OCI-LY1 (cell line): ENCODE results near the gene DLL4.

ENCODE experiments used
- H2AFZ ChIP-seq: fragments of 200-600 bp; sonication (generic), shearing (Covaris generic); 2 replicates; pipeline ENCODE4 v1.6.0; 2014; ENCODE audit warnings: antibody characterized with exemption, mild to moderate bottlenecking, low read length
- H3F3A ChIP-seq: fragments of 200-600 bp; sonication (generic), shearing (Covaris generic); 2 replicates; pipeline ENCODE4 v1.6.0; 2014; ENCODE audit warnings: mild to moderate bottlenecking, antibody characterized with exemption, low read length, moderate library complexity; ENCODE audit not compliant: insufficient read depth
- H3K27ac ChIP-seq: fragments of 200-600 bp; sonication (generic); 2 replicates; pipeline ENCODE4 v1.5.1; 2014; ENCODE audit warnings: low read length, mixed run types, mild to moderate bottlenecking, low read depth; ENCODE audit not compliant: poor library complexity, severe bottlenecking
- H3K27me3 ChIP-seq: fragments of 200-600 bp; sonication (generic); 2 replicates; pipeline ENCODE4 v1.6.0; 2014; ENCODE audit warnings: antibody characterized with exemption, mild to moderate bottlenecking, low read length, moderate library complexity; ENCODE audit not compliant: insufficient read depth
- H3K36me3 ChIP-seq: fragments of 200-600 bp; sonication (generic); 2 replicates; pipeline ENCODE4 v1.6.1; 2014; ENCODE audit warnings: mild to moderate bottlenecking, antibody characterized with exemption, low read length, moderate library complexity, mixed read lengths; ENCODE audit not compliant: insufficient read depth
- H3K4me1 ChIP-seq: fragments of 200-600 bp; sonication (generic); 2 replicates; pipeline ENCODE4 v1.5.1; 2014; ENCODE audit warnings: mild to moderate bottlenecking, low read length, moderate library complexity; ENCODE audit not compliant: insufficient read depth, severe bottlenecking
- H3K4me2 ChIP-seq: fragments of 200-600 bp; sonication (generic), shearing (Covaris generic); 2 replicates; pipeline ENCODE4 v1.6.1; 2014; ENCODE audit warnings: low read length
- H3K4me3 ChIP-seq: fragments of 200-600 bp; sonication (generic); 2 replicates; pipeline ENCODE4 v1.5.1; 2014; ENCODE audit warnings: low read length, low read depth, mild to moderate bottlenecking, mixed read lengths; ENCODE audit not compliant: poor library complexity, severe bottlenecking
- H3K79me2 ChIP-seq: fragments of 200-600 bp; shearing (Covaris generic); 2 replicates; pipeline ENCODE4 v1.6.1; 2016; ENCODE audit warnings: mixed run types, low read length, mixed read lengths; ENCODE audit not compliant: insufficient read depth
- H3K9ac ChIP-seq: fragments of 200-600 bp; sonication (generic), shearing (Covaris generic); 2 replicates; pipeline ENCODE4 v1.6.1; 2014; ENCODE audit warnings: mild to moderate bottlenecking, low read length, mixed read lengths
- H3K9me2 ChIP-seq: fragments of 200-600 bp; sonication (generic), shearing (Covaris generic); 2 replicates; pipeline ENCODE4 v1.6.1; 2014; ENCODE audit warnings: low read depth, mild to moderate bottlenecking, low read length, mixed read lengths
- H3K9me3 ChIP-seq: fragments of 200-600 bp; shearing (Covaris generic); 2 replicates; pipeline ENCODE4 v1.6.1; 2014; ENCODE audit warnings: low read length, mixed read lengths
- H4K20me1 ChIP-seq: fragments of 200-600 bp; sonication (generic), shearing (Covaris generic); 2 replicates; pipeline ENCODE4 v1.6.0; 2016; ENCODE audit warnings: mild to moderate bottlenecking, low read length; ENCODE audit not compliant: insufficient read depth
- CTCF ChIP-seq: fragments of 200-600 bp; sonication (generic), shearing (Covaris generic); IDR thresholded peaks from 2 replicates; pipeline ENCODE4 v1.5.1; 2017; ENCODE audit warnings: mild to moderate bottlenecking, antibody characterized with exemption, low read length, moderate library complexity, mixed read lengths
- EZH2 ChIP-seq: fragments of 200-600 bp; sonication (generic), shearing (Covaris generic); IDR thresholded peaks from 2 replicates; pipeline ENCODE4 v1.8.0; 2017; ENCODE audit warnings: borderline replicate concordance, mixed run types, mild to moderate bottlenecking, antibody characterized with exemption, low read length, moderate library complexity, mixed read lengths

Gene DLL4

GRCh38 chr15:40928821-40929659 lies at the start of gene DLL4:
Gene DLL4 (plus strand): TSS chr15:40929340. CDS start chr15:40929669, 329 bp downstream.
- Histone ChIP-seq H3K79me2 (no peaks in the 10 kb centered on the region), H3K4me3 (peak within 1 kb of the TSS; percentile 62), H3K27ac (no peak within 1 kb of the TSS), H2AFZ (no peak within 1 kb of the TSS), H3K9me2 (no peaks in the 10 kb centered on the region), H3K36me3 (no peaks in the 10 kb centered on the region), H3K9me3 (no peaks in the 10 kb centered on the region), H3K4me1 (peaks cover 41% of the 10 kb centered on the region), H3K9ac (no peak within 1 kb of the TSS), H3F3A (no peaks in the 10 kb centered on the region), H4K20me1 (no peaks in the 10 kb centered on the region), H3K4me2 (peak within 1 kb of the TSS; percentile 88), H3K27me3 (peaks cover 10% of the 10 kb centered on the region)
- TF ChIP-seq CTCF (no peak), EZH2 (no peak)

GRCh38 chr15:40879609-40880008 lies 49.5 kb upstream of the DLL4 start:
- Histone ChIP-seq H3K27me3 (no peaks in the 10 kb centered on the region), H3K4me1 (peaks cover under 1% of the 10 kb centered on the region), H4K20me1 (no peaks in the 10 kb centered on the region), H2AFZ (no peak overlapping the region), H3K36me3 (no peaks in the 10 kb centered on the region), H3K9ac (no peak overlapping the region), H3F3A (no peaks in the 10 kb centered on the region), H3K4me3 (no peak overlapping the region), H3K9me3 (no peaks in the 10 kb centered on the region), H3K27ac (no peak overlapping the region), H3K4me2 (no peak overlapping the region), H3K79me2 (no peaks in the 10 kb centered on the region), H3K9me2 (no peaks in the 10 kb centered on the region)
- TF ChIP-seq EZH2 (no peak), CTCF (no peak)

GRCh38 chr15:40881351-40881750 lies 47.8 kb upstream of the DLL4 start:
- no peaks in the 10 kb centered on the region for H3K9me2 ChIP-seq
- TF ChIP-seq CTCF (no peak), EZH2 (no peak)
- no peaks in the 10 kb centered on the region for H3K27me3 ChIP-seq
- no peak overlapping the region for H3K4me3 ChIP-seq
- H2AFZ ChIP-seq, result no peak overlapping the region
- no peak overlapping the region for H3K9ac ChIP-seq
- no peaks in the 10 kb centered on the region for H3K79me2 ChIP-seq
- H3K9me3 ChIP-seq, result no peaks in the 10 kb centered on the region
- H3K27ac ChIP-seq, result no peak overlapping the region
- H3K36me3 ChIP-seq, result no peaks in the 10 kb centered on the region
- H4K20me1 ChIP-seq, result no peaks in the 10 kb centered on the region
- H3K4me2 ChIP-seq, result no peak overlapping the region
- no peaks in the 10 kb centered on the region for H3K4me1 ChIP-seq
- no peaks in the 10 kb centered on the region for H3F3A ChIP-seq
